Psoas muscle (tissue), 8 donors: ENCODE measurements around the gene SGSM1. TPM values are rescaled to one million over a fixed set of nuclear protein-coding genes. Genes with fewer than 3 reads are reported as not detected.

ENCODE experiments used
- ATAC-seq, 4 donors: fragments of 200-7000 bp; cut with Tn5 transposase; one replicate each; pipeline ENCODE4 v1.9.1; 2020; ENCODE audit warnings: moderate library complexity in 3 of 4, mild to moderate bottlenecking in 2 of 4
- DNase-seq, 2 donors: peaks; one replicate each; pipeline ENCODE4 v3.0.0-alpha.2; 2020
- H3K27ac ChIP-seq: fragments of 200-600 bp; one replicate; pipeline ENCODE4 v1.8.0; 2022
- H3K27me3 ChIP-seq, 3 donors: fragments of 200-600 bp in 1 of 3; one replicate each; pipeline versions ENCODE4 v1.6.1 to v1.8.0; 2013 to 2022; ENCODE audit warnings: low read length in 2 of 3, mild to moderate bottlenecking in 2 of 3, moderate library complexity in 1 of 3; ENCODE audit not compliant: insufficient read depth in 3 of 3
- H3K36me3 ChIP-seq, 2 donors: fragments of 200-600 bp in 1 of 2; one replicate each; pipeline versions ENCODE4 v1.6.1 to v1.8.0; 2013 to 2022; ENCODE audit warnings: low read depth in 1 of 2, mild to moderate bottlenecking in 1 of 2, moderate library complexity in 1 of 2; ENCODE audit not compliant: insufficient read depth in 1 of 2
- H3K4me1 ChIP-seq: fragments of 200-600 bp; one replicate; pipeline ENCODE4 v1.8.0; 2022
- H3K4me3 ChIP-seq: fragments of 200-600 bp; one replicate; pipeline ENCODE4 v1.8.0; 2022; ENCODE audit warnings: mild to moderate bottlenecking
- H3K9me3 ChIP-seq: fragments of 200-600 bp; one replicate; pipeline ENCODE4 v1.8.0; 2022
- CTCF ChIP-seq: fragments of 200-600 bp; IDR thresholded peaks from one replicate; pipeline ENCODE4 v1.8.0; 2022; ENCODE audit warnings: antibody characterized with exemption
- WGBS, 3 donors: extraction: QIAGEN DNeasy Blood & Tissue Kit; methylation state at CpG; one replicate each; pipeline versions ENCODE4 v1.1.6 to v1.1.7; 2013; 5-methylcytosine and 5-hydroxymethylcytosine counted together
- intact Hi-C, 2 donors: fragments of 100-400 bp; cut with DNase I; formaldehyde crosslinking; loops; one replicate each; pipeline versions ENCODE4 v1.11.0 to v1.14.2; 2022
- polyA plus RNA-seq, 3 donors: library from polyadenylated mRNA; stranded (reverse); fragments of 200-250 nt; gene quantifications; one replicate each; pipeline ENCODE4 v1.2.3, GENCODE V29; 2013
- total RNA-seq, 4 donors: library from RNA; stranded (reverse); fragmentation: NEBNext Ultra II Directional in 2 of 4; extraction: Animal tissue kit (Norgen Biotek cat#: 25700) in 2 of 4; gene quantifications; one replicate each; pipeline versions ENCODE4 v1.2.1 to v1.2.4, GENCODE V29; 2021 to 2023
- donor health status: healthy with polysubstance abuse.
- donor health status: DM: no; HTN: no; CAD: no; lungs with moderate emphysema.
- donor health status: Bipolar disorder and iron deficiency.
- donor health status: healthy.
- donor health status: DM: yes; HTN: yes; CAD: no.
- donor health status: DM: no; HTN: no; CAD: no.
- donor health status: DM: no; HTN: no; CAD: no.
- donor health status: DM: yes; HTN: yes; CAD: no.

Gene SGSM1
- total and polyA plus RNA-seq, 7 donors, result 0.03 to 0.98 (median 0.32) TPM

- no peaks in the 10 kb centered on the region for H3K36me3 ChIP-seq
- peaks cover 0 to 1% (median 0%) of the 10 kb centered on the region in 3 donors for H3K27me3 ChIP-seq
- no peaks in the 10 kb centered on the region for H3K4me1 ChIP-seq
- TF ChIP-seq CTCF, result no peak
- 10 to 15% (median 15%) methylated on average over 10 of the region's 10 CpGs for WGBS, 3 donors
- no peak overlapping the region for H3K4me3 ChIP-seq
- intact Hi-C loops, result no loop called here
- no peak for DNase-seq
- H3K9me3 ChIP-seq, result no peaks in the 10 kb centered on the region
- H3K27ac ChIP-seq, result no peak overlapping the region
- peak; percentile 49 to 87 (median 74) for ATAC-seq
These were observed 14.0 kb downstream of the SGSM1 start for GRCh38 chr22:24819911-24820461.

- H3K4me1 ChIP-seq, result no peaks in the 10 kb centered on the region
These were observed 16.5 kb downstream of the SGSM1 start for GRCh38 chr22:24822471-24822870.

DNA sequence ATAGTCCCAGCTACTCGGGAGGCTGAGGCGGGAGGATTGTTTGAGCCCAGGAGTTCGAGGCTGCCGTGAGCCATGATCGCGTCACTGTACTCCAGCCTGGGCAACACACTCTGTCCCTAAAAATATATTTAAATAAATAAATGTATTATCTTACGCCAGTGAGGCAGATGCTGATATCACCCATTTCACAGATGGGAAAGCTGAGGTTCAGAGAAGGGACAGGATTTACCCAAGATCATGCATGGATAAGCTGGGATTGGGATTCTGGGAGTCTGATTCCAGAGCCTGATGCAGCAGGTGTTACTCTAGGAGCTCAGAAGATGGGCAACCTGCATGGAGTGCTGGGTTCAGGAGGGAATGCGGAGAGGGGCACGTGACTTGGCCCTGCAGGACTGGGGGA, 17.8 kb downstream of the SGSM1 start:
- no peaks in the 10 kb centered on the region for H3K9me3 ChIP-seq
- H3K4me1 ChIP-seq, result no peaks in the 10 kb centered on the region
- no peak for DNase-seq
- H3K36me3 ChIP-seq, result no peaks in the 10 kb centered on the region
- ATAC-seq, result no peak
- intact Hi-C loops, result no loop called here
- peaks cover 0 to 1% (median 0%) of the 10 kb centered on the region in 3 donors for H3K27me3 ChIP-seq
- WGBS, 3 donors, result 93 to 95% (median 93%) methylated on average over 9 of the region's 9 CpGs
- no peak overlapping the region for H3K27ac ChIP-seq
- no peak for TF ChIP-seq CTCF
- no peak overlapping the region for H3K4me3 ChIP-seq

More at GRCh38 chr22:24822471-24822870, 16.5 kb downstream of the SGSM1 start:
- Histone ChIP-seq H3K27me3 (peaks cover 0 to 1% (median 0%) of the 10 kb centered on the region in 3 donors), H3K9me3 (no peaks in the 10 kb centered on the region), H3K4me3 (no peak overlapping the region), H3K36me3 (no peaks in the 10 kb centered on the region), H3K27ac (no peak overlapping the region)
- no peak for TF ChIP-seq CTCF
- intact Hi-C loops, result no loop called here
- DNase-seq (no peak), ATAC-seq (no peak)
- WGBS, 3 donors, result 35 to 42% (median 38%) methylated on average over 2 of the region's 2 CpGs

GRCh38 chr22:24824250-24824649, 18.2 kb downstream of the SGSM1 start:
- Histone ChIP-seq H3K4me3 (no peak overlapping the region), H3K27me3 (peaks cover 0 to 1% (median 0%) of the 10 kb centered on the region in 3 donors), H3K9me3 (no peaks in the 10 kb centered on the region), H3K27ac (no peak overlapping the region), H3K4me1 (no peaks in the 10 kb centered on the region), H3K36me3 (no peaks in the 10 kb centered on the region)
- no peak for DNase-seq
- 52 to 68% (median 53%) methylated on average over 3 of the region's 3 CpGs for whole genome bisulfite sequencing, 3 donors
- no peak for TF ChIP-seq CTCF
- intact Hi-C loops, result no loop called here
- no peak for ATAC-seq

DNA sequence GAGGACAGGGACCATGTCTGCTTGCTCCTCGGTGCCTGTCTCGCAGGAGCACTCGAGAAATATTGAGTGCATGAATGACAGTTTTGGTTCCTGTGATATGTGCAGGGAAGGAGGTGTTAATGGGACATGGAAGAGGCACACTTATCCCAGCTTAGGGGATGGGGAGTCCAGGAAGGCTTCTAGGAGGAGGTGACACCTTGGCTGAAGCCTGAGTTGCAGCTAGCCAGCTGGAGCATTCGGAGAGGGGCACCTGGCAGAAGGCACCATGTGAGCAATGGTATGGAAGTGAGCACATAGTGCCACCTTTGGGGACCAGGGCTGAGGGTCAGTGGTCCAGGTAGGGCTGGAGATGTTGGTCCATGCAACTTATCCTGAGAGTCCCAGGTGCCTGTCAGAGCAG, 18.9 kb downstream of the SGSM1 start:
- Histone ChIP-seq H3K4me3 (no peak overlapping the region), H3K36me3 (no peaks in the 10 kb centered on the region), H3K27ac (no peak overlapping the region), H3K9me3 (no peaks in the 10 kb centered on the region), H3K27me3 (no peaks in the 10 kb centered on the region), H3K4me1 (no peaks in the 10 kb centered on the region)
- WGBS, 3 donors, result 87 to 92% (median 89%) methylated on average over 4 of the region's 4 CpGs
- no peak for ATAC-seq
- intact Hi-C loops, result no loop called here
- DNase-seq, result no peak
- TF ChIP-seq CTCF, result no peak
